Uterus (tissue), 4 donors: ENCODE results near the gene SCUBE3. TPM values are rescaled to one million over a fixed set of nuclear protein-coding genes. Genes with fewer than 3 reads are reported as not detected.

ENCODE experiments used
- DNase-seq, 2 donors: peaks; one replicate each; pipeline ENCODE4 v3.0.0-alpha.2; 2019 to 2020
- H3K27ac ChIP-seq, 2 donors: fragments of 200-600 bp; sonication (generic); 1 replicate in 1 of 2; 2 replicates in 1 of 2; pipeline ENCODE4 v1.5.1; 2016 to 2018
- H3K27me3 ChIP-seq, 2 donors: fragments of 200-600 bp; sonication (generic); one replicate each; pipeline ENCODE4 v1.5.1; 2018 to 2019; ENCODE audit warnings: control low read depth in 1 of 2
- H3K36me3 ChIP-seq, 2 donors: fragments of 200-600 bp; sonication (generic); one replicate each; pipeline ENCODE4 v1.5.1; 2019; ENCODE audit warnings: control low read depth in 1 of 2
- H3K4me1 ChIP-seq, 2 donors: fragments of 200-600 bp; sonication (generic); one replicate each; pipeline ENCODE4 v1.5.1; 2018 to 2019; ENCODE audit warnings: control low read depth in 1 of 2
- H3K4me3 ChIP-seq, 2 donors: fragments of 200-600 bp; sonication (generic); 1 replicate in 1 of 2; 2 replicates in 1 of 2; pipeline ENCODE4 v1.5.1; 2018 to 2019; ENCODE audit warnings: mild to moderate bottlenecking in 1 of 2
- H3K9me3 ChIP-seq, 2 donors: fragments of 200-600 bp; sonication (generic); one replicate each; pipeline ENCODE4 v1.5.1; 2019; ENCODE audit warnings: control low read depth in 1 of 2
- CTCF ChIP-seq, 4 experiments: fragments of 200-600 bp in 2 of 4; fragments of 450-650 bp in 2 of 4; sonication (generic) in 2 of 4; IDR thresholded peaks; one replicate each; pipeline ENCODE4 v1.5.1; 2016 to 2019; ENCODE audit warnings: antibody characterized with exemption in 4 of 4, mild to moderate bottlenecking in 2 of 4, moderate library complexity in 1 of 4
- POLR2A ChIP-seq, 2 donors: fragments of 450-650 bp; IDR thresholded peaks; one replicate each; pipeline ENCODE4 v1.6.1; 2016; ENCODE audit warnings: antibody characterized with exemption in 2 of 2, mild to moderate bottlenecking in 1 of 2, moderate library complexity in 1 of 2
- intact Hi-C: fragments of 100-400 bp; cut with DNase I; formaldehyde crosslinking; loops from one replicate; pipeline ENCODE4 v1.15.1; 2023; ENCODE audit warnings: low total_unique reads
- total RNA-seq, 4 donors: library from RNA; depleted of rRNA in 3 of 4; stranded (reverse); fragments of >200 nt in 3 of 4; gene quantifications; one replicate each; pipeline versions ENCODE4 v1.1.0 to v1.2.4, GENCODE V29; 2014 to 2023
- donor health status: DM: yes; HTN: yes; CAD: no.

Gene SCUBE3
- total RNA-seq: 1 to 10 TPM in 1 of 4 donors, under 1 TPM in 1, not detected in 2; 0.61 to 3.3 TPM

- no peaks in the 10 kb centered on the region for H3K27me3 ChIP-seq
- DNase-seq: no peak
- peaks cover 0 to 11% of the 10 kb centered on the region in 2 donors for H3K4me1 ChIP-seq
- no peaks in the 10 kb centered on the region for H3K9me3 ChIP-seq
- H3K4me3 ChIP-seq: peak within 1 kb of the TSS; percentile 12 to 35
- no peak within 1 kb of the TSS for H3K27ac ChIP-seq
- no peak for TF ChIP-seq CTCF (IDR thresholded peaks at IDR 0.05)
- TF ChIP-seq POLR2A (IDR thresholded peaks at IDR 0.05): no peak
- no peaks in the 10 kb centered on the region for H3K36me3 ChIP-seq
- intact Hi-C loops: no loop called here
These were observed at the start of gene SCUBE3 for GRCh38 chr6:35213824-35214756. Gene SCUBE3 (plus strand): TSS chr6:35213956. CDS start chr6:35214419, 463 bp downstream.

- Histone ChIP-seq H3K27me3 (no peaks in the 10 kb centered on the region), H3K27ac (no peak overlapping the region), H3K9me3 (no peaks in the 10 kb centered on the region), H3K4me3 (no peak overlapping the region), H3K36me3 (no peaks in the 10 kb centered on the region), H3K4me1 (no peaks in the 10 kb centered on the region)
- intact Hi-C loops: no loop called here
- no peak for TF ChIP-seq POLR2A (IDR thresholded peaks at IDR 0.05)
- TF ChIP-seq CTCF (IDR thresholded peaks at IDR 0.05): no peak
- DNase-seq: no peak
These were observed 49.5 kb upstream of the SCUBE3 start for GRCh38 chr6:35164277-35164676.

GRCh38 chr6:35164868-35165267 lies 48.9 kb upstream of the SCUBE3 start:
- intact Hi-C loops: no loop called here
- TF ChIP-seq POLR2A (IDR thresholded peaks at IDR 0.05) (no peak), CTCF (IDR thresholded peaks at IDR 0.05) (no peak)
- Histone ChIP-seq H3K27me3 (no peaks in the 10 kb centered on the region), H3K4me3 (no peak overlapping the region), H3K4me1 (no peaks in the 10 kb centered on the region), H3K36me3 (no peaks in the 10 kb centered on the region), H3K27ac (no peak overlapping the region), H3K9me3 (no peaks in the 10 kb centered on the region)
- no peak for DNase-seq

GRCh38 chr6:35165630-35166071 lies 48.1 kb upstream of the SCUBE3 start:
- TF ChIP-seq CTCF (IDR thresholded peaks at IDR 0.05) (no peak), POLR2A (IDR thresholded peaks at IDR 0.05) (no peak)
- Histone ChIP-seq H3K4me3 (no peak overlapping the region), H3K27me3 (no peaks in the 10 kb centered on the region), H3K4me1 (no peaks in the 10 kb centered on the region), H3K9me3 (no peaks in the 10 kb centered on the region), H3K36me3 (no peaks in the 10 kb centered on the region), H3K27ac (no peak overlapping the region)
- intact Hi-C loops: no loop called here
- no peak for DNase-seq

- H3K9me3 ChIP-seq: no peaks in the 10 kb centered on the region
- no peaks in the 10 kb centered on the region for H3K4me1 ChIP-seq
- H3K27me3 ChIP-seq: no peaks in the 10 kb centered on the region
- H3K36me3 ChIP-seq: no peaks in the 10 kb centered on the region
- no peak for DNase-seq
- no peak overlapping the region for H3K4me3 ChIP-seq
- intact Hi-C loops: no loop called here
- TF ChIP-seq POLR2A (IDR thresholded peaks at IDR 0.05) (no peak), CTCF (IDR thresholded peaks at IDR 0.05) (no peak)
- H3K27ac ChIP-seq: no peak overlapping the region
These were observed 47.6 kb upstream of the SCUBE3 start for GRCh38 chr6:35166116-35166515.
